GM21526 (cell line): Measurements from ENCODE around the gene BAHD1.

Experiments
- ATAC-seq: cut with Tn5 transposase; IDR thresholded peaks from one replicate; pipeline ENCODE4 v1.9.1; 2021; ENCODE audit warnings: moderate library complexity; ENCODE audit not compliant: unreplicated experiment, low FRiP score

BAHD1 gene

DNA sequence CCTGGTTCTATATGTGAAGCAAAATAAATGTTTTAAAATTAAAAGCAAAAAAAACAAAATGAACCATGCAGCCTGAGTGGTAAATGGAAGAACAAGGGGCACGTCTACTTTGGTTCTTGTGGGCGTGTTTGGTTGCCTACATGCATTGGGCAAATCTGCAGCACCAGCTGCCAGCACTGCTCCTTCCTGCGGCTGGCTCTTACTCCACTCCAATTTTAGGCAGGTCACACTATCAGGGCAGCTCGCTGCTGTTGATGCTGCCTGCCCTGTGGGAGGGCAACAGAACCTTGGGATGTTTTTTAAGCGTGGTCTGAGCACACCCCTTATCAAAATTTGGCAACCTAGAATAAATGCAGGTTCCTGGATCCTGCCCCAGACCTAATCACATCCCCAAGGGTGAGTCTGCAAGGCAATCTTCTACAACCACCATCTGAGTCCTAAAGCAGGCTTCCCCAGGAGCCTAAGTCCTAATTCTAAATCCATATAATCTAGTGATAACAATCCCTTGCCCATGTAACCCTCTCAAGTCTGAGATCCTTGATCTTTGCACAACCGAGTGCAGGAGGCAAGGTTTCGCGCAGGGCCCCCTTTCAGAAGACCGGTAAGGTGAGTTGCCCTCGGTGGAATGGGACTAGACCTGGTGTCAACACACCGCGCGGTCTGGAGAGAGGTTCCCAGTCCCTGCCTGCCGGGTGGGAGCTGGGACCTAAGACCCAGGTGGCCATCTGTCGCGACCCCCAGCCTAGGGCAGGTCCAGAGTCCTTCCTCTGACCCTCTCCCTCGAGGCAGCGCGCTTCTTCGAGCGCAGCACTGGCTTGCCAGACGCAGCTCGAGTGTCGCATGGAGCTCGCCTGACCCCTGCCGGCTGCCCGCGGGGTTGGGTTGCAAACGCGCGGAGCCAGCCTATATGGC lies 19.3 kb upstream of the BAHD1 start:
- ATAC-seq, result no peak

DNA sequence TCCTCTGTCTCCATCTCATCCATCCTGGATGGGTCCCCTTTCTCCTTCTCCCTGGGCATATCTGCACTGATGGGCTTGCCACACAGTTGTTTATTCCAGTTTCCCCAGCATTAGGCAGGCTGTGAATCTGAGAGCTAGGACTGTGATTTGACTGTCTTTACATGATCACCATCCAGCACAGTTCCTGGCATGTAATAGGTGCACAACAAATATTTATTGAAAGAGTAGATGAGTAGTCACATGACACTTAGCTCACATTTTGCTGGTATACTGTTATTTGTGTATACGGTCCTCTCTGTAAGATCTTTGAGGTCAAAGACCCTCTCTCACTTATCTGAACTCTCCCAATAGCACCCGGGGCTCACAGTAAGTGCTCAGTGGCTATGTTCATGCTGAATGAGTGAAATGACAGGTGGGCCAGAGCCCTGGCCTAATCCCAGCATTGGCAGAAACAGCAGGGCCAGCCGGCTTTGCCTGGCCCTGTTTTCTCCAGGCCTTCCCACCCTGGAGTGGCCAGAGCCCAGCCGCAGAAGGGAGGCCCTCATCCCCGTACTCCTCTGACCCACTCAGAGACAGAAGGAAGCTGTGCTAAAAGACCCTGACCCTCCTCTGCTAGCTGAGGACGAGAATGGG lies 16.2 kb upstream of the BAHD1 start:
- no peak for ATAC-seq

DNA sequence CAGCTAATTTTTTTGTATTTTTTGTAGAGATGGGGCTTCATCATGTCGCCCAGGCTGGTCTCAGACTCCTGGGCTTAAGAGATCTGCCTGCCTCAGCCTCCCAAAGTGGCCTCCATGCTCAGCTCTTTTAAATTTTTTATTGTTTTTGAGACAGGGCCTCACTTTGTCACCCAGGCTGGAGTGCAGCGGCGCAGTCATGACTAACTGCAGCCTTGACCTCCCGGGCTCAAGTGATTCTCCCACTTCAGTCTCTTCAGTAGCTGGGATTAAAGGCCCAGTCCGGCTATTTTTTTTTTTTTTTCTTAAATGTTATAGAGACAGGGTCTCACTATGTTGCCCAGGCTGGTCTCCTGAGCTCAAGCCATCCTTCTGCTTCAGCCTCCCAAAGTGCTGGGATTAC lies 15.1 kb upstream of the BAHD1 start:
- no peak for ATAC-seq

DNA sequence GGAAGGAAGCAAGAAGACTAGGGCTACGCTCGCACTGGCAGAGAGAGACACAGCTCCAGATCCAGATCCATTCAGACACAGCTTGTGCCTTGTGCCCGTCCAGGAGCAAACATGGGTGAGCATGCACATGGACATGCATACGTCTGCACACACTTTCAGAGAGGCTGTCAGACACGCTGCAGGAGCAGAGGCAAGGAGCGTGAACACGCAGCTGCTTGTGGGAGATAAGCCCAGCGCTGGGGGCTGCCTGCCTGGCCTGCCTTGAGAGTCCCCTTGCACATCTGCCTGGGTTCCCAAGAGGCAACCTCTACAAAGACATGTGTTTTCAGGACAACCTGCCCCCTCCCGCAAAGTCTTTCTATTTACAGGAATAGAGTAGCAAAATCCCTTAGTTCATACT lies 13.6 kb upstream of the BAHD1 start:
- ATAC-seq, result no peak

DNA sequence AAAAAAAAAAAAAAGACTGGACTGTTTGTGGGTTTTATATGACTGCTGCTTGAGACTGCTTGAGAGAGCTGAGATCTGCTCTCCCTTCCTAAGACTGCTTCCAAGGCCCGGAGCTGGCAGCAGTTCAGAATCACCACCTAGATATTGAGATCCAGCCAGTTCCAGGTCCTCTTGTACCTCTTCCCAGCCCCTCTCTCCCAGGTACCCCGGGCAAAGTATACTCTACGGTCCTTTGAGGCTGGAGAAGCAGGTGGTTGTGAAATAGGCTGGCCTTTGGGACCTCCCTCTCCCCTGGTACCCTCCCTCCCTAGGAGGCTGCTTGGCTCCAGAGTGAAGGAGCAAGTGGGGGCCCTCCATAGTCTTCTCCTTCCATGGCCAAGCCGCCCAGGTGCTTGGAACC lies 12.6 kb upstream of the BAHD1 start:
- no peak for ATAC-seq

DNA sequence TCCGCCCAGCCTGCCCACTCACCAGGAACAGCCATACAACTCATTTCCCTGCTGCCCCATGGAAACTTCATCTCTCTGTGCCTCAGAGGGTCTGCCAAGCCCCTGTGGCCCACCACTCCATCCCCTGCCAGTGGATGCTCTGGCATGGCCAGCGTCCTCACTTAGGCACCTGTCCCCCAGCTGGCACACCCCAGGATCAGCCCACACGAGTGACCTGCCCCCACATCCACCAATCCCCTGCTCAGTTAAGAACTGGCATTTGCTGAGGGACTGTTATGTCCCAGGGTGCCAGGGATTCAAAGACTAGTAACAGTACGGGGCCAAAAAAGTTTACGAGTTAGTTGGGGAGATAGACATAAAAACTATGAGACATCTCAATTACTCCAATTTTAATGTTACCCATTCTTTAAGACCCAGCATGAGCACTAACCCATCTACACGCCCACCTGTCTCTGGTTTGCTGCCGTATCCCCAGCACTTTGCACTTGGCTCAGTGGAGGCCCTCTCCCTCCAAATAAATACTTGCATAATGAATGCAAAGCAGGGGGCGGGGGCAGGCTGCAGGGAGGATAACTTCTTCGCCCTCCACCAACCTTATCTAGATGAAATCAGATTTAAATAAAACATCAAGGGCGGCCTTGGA lies 11.6 kb upstream of the BAHD1 start:
- ATAC-seq, result no peak

DNA sequence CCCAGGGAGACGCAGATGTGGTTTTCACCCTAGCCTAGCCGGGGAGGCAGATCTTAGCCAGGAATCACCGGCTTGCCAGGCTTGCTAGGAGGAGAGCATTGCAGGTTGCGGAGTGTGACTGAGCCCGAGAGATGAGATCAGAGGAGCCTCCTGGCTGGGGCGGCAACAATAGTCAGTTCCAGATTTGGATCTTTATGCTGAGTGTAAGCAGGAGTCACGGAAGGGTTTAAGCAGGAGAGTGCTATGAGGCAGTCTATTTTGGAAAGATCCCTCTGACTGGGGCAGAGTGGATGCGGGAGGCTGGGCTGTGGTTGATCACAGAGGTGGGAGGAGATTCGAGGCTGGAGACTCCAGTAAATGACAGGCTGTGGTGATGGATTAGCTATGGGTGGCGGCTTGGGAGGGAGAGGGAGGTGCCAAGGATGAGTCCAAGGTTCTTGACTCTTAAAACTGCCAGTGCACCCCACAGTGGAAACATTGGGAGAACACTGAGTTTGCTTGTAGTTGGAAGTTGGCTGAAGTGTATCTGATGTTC lies 10.4 kb upstream of the BAHD1 start:
- ATAC-seq, result no peak

DNA sequence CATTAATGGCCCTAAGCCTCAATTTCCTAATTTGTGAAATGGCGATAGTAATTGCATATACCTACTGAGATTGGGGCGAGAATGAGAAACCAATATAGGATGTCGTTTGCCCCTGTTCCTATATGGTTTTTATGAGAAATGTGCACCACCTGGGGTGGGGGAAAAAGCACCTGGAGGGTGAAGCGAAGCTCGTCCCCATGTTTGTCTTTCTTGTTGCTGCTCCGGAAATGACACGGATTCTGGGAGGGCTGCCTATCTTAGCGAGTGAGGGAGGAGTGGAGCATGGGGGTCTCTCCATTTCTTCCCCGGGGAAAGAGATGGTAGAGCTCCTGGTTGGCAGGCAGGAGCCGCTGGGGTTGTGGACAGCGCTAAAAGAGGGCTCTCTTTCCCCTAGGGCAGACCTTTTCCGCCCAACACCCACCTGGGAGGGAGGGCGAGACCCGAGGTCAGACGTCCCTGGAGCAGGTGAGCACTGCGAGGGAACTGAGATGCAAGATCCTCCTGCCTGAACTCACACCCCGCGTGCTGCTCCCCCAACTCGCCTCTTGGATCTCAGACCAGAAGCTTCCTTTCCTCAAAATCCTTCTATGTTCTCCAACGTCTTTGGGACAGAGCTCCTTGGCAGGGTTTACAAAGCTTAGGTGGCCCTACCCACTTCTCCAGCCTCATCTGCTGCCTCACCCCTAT lies 5.6 kb upstream of the BAHD1 start:
- no peak for ATAC-seq

DNA sequence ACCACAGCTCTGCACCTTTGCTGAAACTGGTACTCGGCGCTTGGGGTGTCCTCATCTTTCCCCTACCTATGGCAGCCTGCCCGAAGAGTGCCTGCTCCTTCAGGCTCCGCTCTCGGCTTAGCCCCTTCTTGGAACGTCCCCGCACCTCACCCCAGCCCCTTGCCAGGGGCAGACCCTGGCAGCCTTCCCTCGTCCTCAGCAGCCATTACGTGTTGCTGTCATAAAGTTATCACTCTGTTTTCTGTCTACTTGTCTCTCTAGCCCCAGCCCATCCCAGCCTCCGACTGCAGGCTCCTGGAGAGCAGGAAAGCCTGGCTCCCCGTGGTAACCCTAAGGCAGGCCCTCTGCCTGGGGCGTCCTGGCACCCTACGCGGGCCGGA lies 5.1 kb upstream of the BAHD1 start:
- ATAC-seq, result no peak

DNA sequence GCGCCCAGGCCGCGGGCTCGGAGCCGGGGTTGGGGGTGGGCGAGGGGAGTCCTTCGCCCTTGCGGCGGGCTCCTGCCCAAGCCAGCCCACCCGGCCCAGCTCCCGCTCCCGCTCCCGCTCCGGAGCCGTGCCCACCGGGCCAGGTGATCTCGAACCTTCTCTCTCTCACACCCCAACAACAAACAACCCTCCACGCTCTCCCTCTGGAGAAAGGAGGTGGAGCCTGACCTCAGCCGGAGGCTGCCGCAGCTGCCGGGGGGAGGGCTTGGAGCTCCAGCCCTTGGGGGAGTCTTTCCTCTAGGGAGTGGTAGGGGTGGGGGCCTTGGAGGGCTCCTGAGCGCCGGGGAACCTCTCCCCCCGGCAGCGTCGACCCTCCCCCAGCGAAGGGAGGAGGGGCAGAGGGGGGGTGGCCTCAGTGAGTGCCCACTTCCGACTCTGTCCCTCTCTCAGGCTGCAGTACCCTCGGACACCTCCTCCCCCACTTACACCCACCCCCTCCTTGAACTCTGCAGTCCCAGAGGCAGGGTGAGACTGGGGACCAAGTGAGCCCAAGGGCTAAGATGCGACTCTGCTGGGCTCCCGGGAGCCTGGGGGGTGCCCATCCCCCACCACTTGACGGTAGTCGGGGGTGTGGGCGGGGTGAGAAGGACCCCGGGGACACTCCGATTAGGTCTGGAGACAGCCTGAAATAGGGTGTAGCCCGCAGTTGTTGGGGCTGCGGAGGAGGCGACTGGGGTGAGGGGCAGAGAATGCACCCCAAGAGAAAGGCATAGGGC lies 4.4 kb upstream of the BAHD1 start:
- no peak for ATAC-seq

DNA sequence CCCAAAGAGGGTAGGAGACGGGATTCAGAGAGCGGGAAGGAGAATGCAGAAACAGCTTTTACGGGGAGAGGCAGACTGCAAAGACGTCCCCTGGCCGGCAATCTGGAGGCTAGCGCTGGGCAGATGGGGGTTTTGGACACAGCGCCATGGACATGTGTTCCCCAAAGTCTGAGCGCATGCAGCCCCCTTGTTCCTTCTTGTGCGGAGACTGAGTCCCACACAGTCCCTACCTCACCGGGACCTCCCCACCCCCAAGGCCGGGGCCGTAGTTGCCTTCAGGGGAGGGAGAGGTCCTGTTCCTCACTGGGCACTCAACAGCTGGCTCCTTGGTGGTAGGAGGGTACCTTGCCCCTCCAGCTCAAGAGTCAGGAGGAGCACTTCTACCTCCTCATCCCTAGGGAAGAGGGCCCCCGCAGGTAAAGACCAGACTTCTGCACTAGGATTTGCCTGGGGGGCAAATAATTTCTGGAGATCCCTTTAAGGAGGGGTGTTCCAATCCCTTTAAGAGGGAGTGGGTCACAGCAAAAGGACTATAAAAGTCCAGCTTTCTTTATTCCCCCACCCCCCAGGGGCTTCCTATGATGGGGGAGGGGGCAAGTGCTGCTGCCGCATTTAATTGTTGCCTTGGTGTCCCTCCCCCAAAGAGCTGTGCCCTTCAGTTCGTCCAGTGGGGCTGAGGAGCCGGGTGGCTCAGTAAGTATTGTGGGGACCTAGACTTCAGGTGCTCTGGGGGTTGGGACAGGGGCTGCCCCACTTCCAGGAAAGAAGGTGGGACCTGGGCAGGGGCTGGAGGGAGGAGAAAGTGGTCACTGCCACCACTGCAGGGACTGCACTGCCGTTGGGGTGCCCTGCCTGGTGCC lies 3.6 kb upstream of the BAHD1 start:
- no peak for ATAC-seq

DNA sequence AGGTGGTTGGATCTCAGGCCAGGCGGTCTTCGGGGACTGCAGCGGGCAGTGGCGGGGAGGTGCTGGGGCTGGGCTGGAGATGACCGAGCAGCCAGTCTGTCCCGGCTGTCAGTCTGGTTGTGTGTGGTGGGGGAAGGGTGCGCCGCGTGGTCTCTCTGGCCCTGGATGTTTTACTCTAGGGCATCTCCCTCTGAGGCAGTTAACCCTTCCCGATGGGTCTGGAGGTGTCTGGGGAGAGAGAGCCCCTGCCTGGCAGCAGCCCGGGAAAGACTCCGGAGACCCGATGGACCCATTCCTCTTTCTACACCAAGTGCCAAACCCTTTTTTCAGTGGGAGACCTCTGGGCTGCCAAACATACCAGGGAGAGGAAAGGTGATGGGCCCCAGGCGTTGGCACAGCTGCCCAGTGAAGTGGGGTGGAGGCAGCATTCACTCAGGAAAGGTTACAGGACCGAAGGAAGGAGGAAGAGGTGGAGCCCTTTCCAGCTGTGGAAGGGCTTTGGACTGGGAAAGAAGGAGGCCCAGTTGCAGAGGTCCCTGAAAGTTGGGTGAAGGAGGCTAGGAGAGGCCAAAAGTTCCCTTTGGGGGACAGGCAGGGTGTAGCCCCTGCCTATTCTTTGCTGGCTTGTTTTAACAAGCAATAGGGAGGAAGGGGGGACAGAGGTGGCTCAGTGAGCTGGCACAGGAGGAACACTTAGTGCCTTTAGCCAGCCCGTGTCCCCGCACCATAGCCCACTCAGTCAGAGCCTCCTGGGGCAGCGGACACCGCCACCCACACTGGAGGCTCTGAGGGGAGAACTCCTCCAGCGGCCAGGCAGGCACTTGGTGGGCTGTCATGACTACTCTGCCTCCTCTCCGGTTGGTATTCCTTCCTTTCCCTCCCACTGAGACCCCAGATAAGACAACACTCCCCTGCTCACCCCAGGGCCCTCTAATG lies 2.7 kb upstream of the BAHD1 start:
- ATAC-seq, result no peak

DNA sequence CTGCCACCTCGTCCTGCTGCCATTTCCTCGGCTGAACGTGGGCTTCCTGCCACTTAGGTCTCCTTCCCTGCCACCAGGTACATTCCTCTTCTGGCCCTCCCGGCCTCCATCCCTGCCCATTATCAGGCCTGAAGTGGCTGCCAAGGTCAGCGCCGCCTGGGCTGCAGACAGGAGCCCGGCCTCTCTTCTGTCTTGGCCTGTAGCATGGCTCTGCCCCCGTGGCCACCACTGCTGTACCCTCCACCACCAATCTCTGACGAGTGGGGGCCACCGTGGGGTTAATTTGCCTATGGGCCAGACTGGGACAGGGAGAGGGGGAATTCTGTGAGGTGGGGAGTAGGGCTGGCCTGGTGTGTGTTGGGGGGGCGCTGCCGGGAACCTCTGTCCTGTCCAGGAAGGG lies 2.0 kb upstream of the BAHD1 start:
- no peak for ATAC-seq

DNA sequence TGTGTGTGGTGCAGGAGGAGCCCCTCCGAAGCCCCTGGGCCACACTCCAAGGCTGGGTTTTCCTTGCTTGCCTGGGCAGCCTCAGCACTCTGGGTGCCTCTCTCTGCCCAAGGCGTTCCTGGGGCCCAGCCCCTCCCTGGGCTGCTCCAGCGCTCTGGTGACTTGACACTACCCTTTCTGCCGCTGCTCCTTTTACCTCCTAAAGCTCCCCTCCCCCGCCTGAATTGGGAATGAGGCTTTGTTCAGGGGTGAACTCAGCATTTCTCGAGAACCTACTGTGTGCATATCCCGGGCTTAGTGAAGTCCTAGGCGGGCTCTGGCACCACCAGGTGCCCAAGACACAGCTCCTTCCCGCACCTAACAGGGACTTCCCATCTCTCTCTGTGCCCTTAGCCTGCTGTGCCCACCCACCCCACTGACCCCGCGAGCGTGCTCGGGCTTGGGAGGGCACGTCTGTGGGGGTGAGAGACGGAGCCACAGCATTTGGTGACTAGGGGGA lies 1.2 kb upstream of the BAHD1 start:
- ATAC-seq, result no peak

DNA sequence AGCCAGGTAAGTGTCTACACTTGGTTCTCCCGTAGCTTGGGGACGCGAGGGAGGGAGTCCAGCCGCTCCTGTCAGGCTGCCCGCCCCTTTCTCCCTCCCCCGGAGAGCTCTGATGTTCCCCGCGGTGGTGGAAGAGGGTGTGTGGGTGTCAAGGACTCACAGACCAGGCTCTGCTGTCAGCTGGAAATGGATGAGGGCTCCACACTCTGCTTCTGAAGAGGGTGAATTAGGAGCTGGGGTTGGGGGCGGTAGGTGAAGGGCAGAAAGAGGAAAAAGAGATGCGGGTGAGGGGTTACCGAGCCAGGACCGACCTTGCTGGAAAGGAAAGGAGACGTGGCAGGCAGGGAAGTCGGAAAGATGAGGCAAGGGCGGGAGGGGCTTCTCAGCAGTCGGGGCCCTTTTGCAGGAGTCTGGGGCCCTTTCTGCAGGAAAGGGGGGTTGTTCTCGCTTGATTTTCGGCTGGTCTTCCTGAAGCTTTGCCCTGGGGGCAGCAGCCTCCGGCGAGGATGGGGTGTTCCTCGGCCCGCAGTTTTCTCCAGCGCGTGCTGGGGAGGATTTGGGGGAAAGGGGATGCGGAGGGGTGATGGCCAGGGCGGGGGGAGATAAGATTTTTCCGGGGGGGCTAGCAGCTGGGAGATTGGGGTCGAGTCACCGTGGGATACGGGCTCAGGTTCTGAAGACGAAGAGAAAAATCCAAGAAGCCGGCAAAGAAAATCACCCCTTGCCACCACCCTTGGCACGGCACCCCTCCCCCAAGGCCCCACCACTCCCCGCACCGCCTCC lies 602 bp upstream of the BAHD1 start:
- ATAC-seq, result no peak

DNA sequence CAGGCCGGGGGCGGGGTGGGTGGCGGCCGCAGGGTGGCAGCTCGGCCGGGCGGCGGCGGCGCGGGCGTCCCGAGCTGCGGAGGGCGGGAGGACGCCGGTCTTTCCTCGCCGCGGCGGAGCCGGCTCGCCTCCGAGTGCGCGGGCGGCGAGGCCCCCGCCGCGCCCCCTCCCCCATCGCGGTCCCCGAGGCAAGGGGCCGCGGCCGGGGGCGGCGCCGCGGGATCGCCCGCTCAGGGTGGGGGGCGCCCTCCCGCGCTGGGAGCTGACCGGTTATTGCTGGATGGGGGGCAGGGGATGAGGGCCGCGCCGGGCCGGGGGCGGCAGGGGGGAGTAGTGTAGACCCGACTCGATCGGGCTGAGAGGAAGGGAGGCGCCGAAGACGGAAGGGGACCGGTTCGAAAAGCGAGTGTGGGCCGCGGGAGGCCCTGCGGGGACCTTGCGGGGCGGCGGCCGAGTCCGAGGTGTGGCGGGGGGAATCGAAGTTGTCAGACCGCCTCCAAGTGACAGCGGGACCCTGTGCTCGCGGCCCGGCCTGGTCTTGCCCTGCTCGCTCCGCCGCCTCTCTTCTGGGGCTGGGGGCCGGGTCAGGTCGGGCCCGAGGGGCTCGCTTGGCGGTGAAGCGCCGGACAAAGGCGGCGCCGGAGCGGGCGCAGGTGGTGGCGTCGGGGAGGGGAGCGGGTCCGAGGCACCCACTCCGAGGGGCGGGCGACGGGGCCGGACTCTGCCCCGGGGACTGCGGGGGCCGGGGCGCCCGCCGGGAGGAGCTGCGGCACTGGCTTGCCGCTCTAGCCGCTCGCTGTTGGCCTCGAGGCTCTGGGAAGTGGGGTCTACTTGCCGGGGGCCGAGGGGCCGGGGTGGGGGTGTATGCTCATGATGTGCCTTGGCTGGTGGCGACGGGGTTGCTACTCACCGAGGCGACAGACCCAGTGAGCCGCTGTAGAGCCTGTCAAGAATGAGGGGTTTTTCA lies 1.1 kb downstream of the BAHD1 start:
- ATAC-seq, result peak; percentile 4
